Neural cell (in vitro differentiated cells): ENCODE results near the gene SNX10. TPM values are rescaled to one million over a fixed set of nuclear protein-coding genes. Genes with fewer than 3 reads are reported as not detected.

Source experiments
- H2AFZ ChIP-seq: fragments of 200-600, 300-800 bp; sonication (generic), shearing (Covaris generic); 2 replicates; pipeline ENCODE4 v1.6.0; 2014; ENCODE audit warnings: low read depth, mild to moderate bottlenecking, antibody characterized with exemption, low read length, moderate library complexity
- H3F3A ChIP-seq: fragments of 200-600 bp; shearing (Covaris generic); 2 replicates; pipeline ENCODE4 v1.6.1; 2016; ENCODE audit warnings: mild to moderate bottlenecking, moderate library complexity, mixed read lengths, antibody characterized with exemption, low read length; ENCODE audit not compliant: insufficient read depth, poor library complexity, severe bottlenecking
- H3K27ac ChIP-seq: fragments of 200-600, 300-800 bp; sonication (generic), shearing (Covaris generic); 2 replicates; pipeline ENCODE4 v1.5.1; 2014; ENCODE audit warnings: mild to moderate bottlenecking, low read length, moderate library complexity
- H3K27me3 ChIP-seq: fragments of 300-800, 200-600 bp; sonication (generic), shearing (Covaris generic); 2 replicates; pipeline ENCODE4 v1.6.0; 2014; ENCODE audit warnings: mild to moderate bottlenecking, low read depth, low read length, moderate library complexity; ENCODE audit not compliant: insufficient read depth
- H3K36me3 ChIP-seq: fragments of 300-800, 200-600 bp; sonication (generic), shearing (Covaris generic); 2 replicates; pipeline ENCODE4 v1.5.1; 2014; ENCODE audit warnings: mild to moderate bottlenecking, antibody characterized with exemption, low read length, moderate library complexity; ENCODE audit not compliant: insufficient read depth
- H3K4me2 ChIP-seq: fragments of 300-800, 200-600 bp; sonication (generic), shearing (Covaris generic); 2 replicates; pipeline ENCODE4 v1.6.0; 2014; ENCODE audit warnings: mild to moderate bottlenecking, low read length
- H3K4me3 ChIP-seq: fragments of 300-800, 200-600 bp; sonication (generic), shearing (Covaris generic); 2 replicates; pipeline ENCODE4 v1.5.1; 2014; ENCODE audit warnings: mild to moderate bottlenecking, low read length, moderate library complexity
- H3K79me2 ChIP-seq: fragments of 200-600 bp; shearing (Covaris generic); replicated peaks from 2 replicates; pipeline ENCODE4 v1.6.0; 2014; ENCODE audit warnings: mild to moderate bottlenecking, low read length, moderate library complexity; ENCODE audit not compliant: insufficient read depth
- H3K9ac ChIP-seq: fragments of 300-800, 200-600 bp; sonication (generic), shearing (Covaris generic); 2 replicates; pipeline ENCODE4 v1.6.1; 2016; ENCODE audit warnings: mild to moderate bottlenecking, low read length, mixed read lengths
- H3K9me2 ChIP-seq: fragments of 200-600 bp; shearing (Covaris generic); 2 replicates; pipeline ENCODE4 v1.6.1; 2016; ENCODE audit warnings: mild to moderate bottlenecking, low read length, mixed read lengths; ENCODE audit not compliant: insufficient read depth
- H3K9me3 ChIP-seq: fragments of 200-600, 300-800 bp; sonication (generic), shearing (Covaris generic); 2 replicates; pipeline ENCODE4 v1.6.1; 2016; ENCODE audit warnings: mild to moderate bottlenecking, mixed run types, low read length, moderate library complexity, mixed read lengths
- H4K20me1 ChIP-seq: fragments of 200-600 bp; shearing (Covaris generic); 2 replicates; pipeline ENCODE4 v1.6.1; 2016; ENCODE audit warnings: mild to moderate bottlenecking, mixed run types; ENCODE audit not compliant: insufficient read depth
- EP300 ChIP-seq: fragments of 450-650 bp; conservative IDR thresholded peaks from 2 replicates; pipeline ENCODE4 v1.6.1; 2014; ENCODE audit warnings: antibody characterized with exemption, mild to moderate bottlenecking, moderate library complexity; ENCODE audit not compliant: poor library complexity, severe bottlenecking
- EZH2 ChIP-seq: fragments of 200-600, 300-800 bp; shearing (Covaris generic), sonication (generic); IDR thresholded peaks from 2 replicates; pipeline ENCODE4 v1.6.1; 2014; ENCODE audit warnings: antibody characterized with exemption, low read length, borderline replicate concordance, mild to moderate bottlenecking; ENCODE audit not compliant: insufficient read depth, poor library complexity, severe bottlenecking
- MXI1 ChIP-seq: fragments of 450-650 bp; conservative IDR thresholded peaks from 2 replicates; pipeline ENCODE4 v1.6.1; 2014; ENCODE audit warnings: antibody characterized with exemption, mild to moderate bottlenecking; ENCODE audit not compliant: poor library complexity, severe bottlenecking
- POLR2AphosphoS5 ChIP-seq: IDR thresholded peaks from 2 replicates; pipeline ENCODE4 v1.6.1; 2012
- RAD21 ChIP-seq: fragments of 450-650 bp; conservative IDR thresholded peaks from 2 replicates; pipeline ENCODE4 v1.6.1; 2014; ENCODE audit warnings: antibody characterized with exemption, mild to moderate bottlenecking, moderate library complexity
- SMC3 ChIP-seq: fragments of 450-650 bp; conservative IDR thresholded peaks from 2 replicates; pipeline ENCODE4 v1.6.1; 2014; ENCODE audit warnings: antibody characterized with exemption, mild to moderate bottlenecking, moderate library complexity; ENCODE audit not compliant: poor library complexity
- TAF1 ChIP-seq: IDR thresholded peaks from 2 replicates; pipeline ENCODE4 v1.6.1; 2012; ENCODE audit warnings: low read depth
- polyA plus RNA-seq: library from polyadenylated mRNA; depleted of rRNA; stranded (reverse); fragments of >200 nt; gene quantifications from 2 replicates; pipeline ENCODE4 v1.2.3, GENCODE V29; 2014
- TF ChIP-seq, protein P1 (sequence below): IDR thresholded peaks from 2 replicates; pipeline ENCODE4 v1.6.1; 2012; ENCODE audit warnings: borderline replicate concordance
- TF ChIP-seq, protein P2 (sequence below): fragments of 450-650 bp; IDR thresholded peaks from 2 replicates; pipeline ENCODE4 v1.5.1; 2014; ENCODE audit warnings: antibody characterized with exemption, mild to moderate bottlenecking, moderate library complexity; ENCODE audit not compliant: poor library complexity, severe bottlenecking

Gene SNX10
- polyA plus RNA-seq, 1 donor from 2014 or later, result 25.6 TPM

DNA sequence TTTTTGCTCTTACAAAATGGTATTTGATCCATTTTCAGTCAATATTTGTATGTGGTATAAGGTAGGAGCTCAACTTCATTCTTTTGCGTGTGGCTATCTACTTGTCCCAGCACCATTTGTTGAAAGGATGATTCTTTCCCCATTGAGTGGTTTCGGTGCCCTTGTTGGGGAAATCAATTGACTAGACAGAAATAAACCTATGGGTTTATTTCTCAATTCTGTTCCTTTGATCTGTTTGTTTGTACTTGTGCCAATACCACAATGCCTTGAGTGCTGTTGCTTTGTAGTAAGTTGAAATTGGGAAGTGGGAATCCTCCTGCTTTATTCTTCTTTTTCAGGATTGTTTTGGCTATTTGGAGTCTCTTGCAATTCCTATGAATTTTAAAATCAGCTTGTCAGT is 41.0 kb downstream of the SNX10 start:
- H3K9me2 ChIP-seq, result no peaks in the 10 kb centered on the region
- no peaks in the 10 kb centered on the region for H4K20me1 ChIP-seq
- H3K79me2 ChIP-seq, result no peaks in the 10 kb centered on the region
- no peak overlapping the region for H3K9ac ChIP-seq
- H2AFZ ChIP-seq, result no peak overlapping the region
- H3F3A ChIP-seq, result no peaks in the 10 kb centered on the region
- no peak overlapping the region for H3K27ac ChIP-seq
- H3K36me3 ChIP-seq, result no peaks in the 10 kb centered on the region
- H3K9me3 ChIP-seq, result no peaks in the 10 kb centered on the region
- H3K4me3 ChIP-seq, result no peak overlapping the region
- TF ChIP-seq EP300, result no peak
- no peak for TF ChIP-seq RAD21
- TF ChIP-seq SMC3, result no peak
- TF ChIP-seq, protein P1, sequence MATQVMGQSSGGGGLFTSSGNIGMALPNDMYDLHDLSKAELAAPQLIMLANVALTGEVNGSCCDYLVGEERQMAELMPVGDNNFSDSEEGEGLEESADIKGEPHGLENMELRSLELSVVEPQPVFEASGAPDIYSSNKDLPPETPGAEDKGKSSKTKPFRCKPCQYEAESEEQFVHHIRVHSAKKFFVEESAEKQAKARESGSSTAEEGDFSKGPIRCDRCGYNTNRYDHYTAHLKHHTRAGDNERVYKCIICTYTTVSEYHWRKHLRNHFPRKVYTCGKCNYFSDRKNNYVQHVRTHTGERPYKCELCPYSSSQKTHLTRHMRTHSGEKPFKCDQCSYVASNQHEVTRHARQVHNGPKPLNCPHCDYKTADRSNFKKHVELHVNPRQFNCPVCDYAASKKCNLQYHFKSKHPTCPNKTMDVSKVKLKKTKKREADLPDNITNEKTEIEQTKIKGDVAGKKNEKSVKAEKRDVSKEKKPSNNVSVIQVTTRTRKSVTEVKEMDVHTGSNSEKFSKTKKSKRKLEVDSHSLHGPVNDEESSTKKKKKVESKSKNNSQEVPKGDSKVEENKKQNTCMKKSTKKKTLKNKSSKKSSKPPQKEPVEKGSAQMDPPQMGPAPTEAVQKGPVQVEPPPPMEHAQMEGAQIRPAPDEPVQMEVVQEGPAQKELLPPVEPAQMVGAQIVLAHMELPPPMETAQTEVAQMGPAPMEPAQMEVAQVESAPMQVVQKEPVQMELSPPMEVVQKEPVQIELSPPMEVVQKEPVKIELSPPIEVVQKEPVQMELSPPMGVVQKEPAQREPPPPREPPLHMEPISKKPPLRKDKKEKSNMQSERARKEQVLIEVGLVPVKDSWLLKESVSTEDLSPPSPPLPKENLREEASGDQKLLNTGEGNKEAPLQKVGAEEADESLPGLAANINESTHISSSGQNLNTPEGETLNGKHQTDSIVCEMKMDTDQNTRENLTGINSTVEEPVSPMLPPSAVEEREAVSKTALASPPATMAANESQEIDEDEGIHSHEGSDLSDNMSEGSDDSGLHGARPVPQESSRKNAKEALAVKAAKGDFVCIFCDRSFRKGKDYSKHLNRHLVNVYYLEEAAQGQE, result no peak
- TF ChIP-seq EZH2, result no peak
- TF ChIP-seq, protein P2, sequence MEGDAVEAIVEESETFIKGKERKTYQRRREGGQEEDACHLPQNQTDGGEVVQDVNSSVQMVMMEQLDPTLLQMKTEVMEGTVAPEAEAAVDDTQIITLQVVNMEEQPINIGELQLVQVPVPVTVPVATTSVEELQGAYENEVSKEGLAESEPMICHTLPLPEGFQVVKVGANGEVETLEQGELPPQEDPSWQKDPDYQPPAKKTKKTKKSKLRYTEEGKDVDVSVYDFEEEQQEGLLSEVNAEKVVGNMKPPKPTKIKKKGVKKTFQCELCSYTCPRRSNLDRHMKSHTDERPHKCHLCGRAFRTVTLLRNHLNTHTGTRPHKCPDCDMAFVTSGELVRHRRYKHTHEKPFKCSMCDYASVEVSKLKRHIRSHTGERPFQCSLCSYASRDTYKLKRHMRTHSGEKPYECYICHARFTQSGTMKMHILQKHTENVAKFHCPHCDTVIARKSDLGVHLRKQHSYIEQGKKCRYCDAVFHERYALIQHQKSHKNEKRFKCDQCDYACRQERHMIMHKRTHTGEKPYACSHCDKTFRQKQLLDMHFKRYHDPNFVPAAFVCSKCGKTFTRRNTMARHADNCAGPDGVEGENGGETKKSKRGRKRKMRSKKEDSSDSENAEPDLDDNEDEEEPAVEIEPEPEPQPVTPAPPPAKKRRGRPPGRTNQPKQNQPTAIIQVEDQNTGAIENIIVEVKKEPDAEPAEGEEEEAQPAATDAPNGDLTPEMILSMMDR, result no peak
- TF ChIP-seq TAF1, result no peak
- TF ChIP-seq MXI1, result no peak
- no peak for TF ChIP-seq POLR2AphosphoS5
- H3K27me3 ChIP-seq, result no peaks in the 10 kb centered on the region
- no peak overlapping the region for H3K4me2 ChIP-seq

DNA sequence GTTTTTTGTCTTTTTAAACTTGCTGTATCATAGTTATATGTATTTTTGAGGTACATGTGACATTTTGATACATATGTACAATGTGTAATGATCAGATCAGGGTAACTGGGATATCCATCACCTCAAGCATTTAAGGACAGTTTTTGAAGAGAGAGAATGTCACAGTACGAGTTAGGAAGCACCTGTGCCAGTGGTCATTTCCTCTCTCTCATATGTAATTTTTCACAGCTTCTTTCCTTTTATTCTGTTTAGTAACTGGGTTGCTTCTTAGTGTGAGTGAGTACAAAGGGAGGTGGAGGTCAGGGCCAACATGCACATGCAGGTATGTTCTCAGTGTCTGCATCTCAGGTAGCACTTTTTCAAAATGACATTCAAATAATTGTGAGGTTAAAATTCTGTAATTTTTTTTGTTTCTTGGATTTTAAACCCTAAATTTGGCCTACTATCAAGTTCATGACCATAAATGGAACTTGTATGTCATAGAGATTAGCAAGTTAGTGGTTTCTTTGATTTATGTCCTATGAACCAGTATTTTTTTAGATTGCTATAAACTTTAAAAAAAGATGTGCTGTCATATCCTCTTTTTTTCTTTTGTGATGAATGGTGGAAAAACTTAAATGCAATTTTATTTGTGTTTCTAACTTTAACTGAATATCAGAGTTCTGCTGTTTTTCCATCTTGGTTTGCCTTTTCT is 42.7 kb downstream of the SNX10 start:
- no peaks in the 10 kb centered on the region for H3K27me3 ChIP-seq
- H3K27ac ChIP-seq, result no peak overlapping the region
- TF ChIP-seq POLR2AphosphoS5, result no peak
- TF ChIP-seq, protein P1, result no peak
- no peak for TF ChIP-seq MXI1
- no peak for TF ChIP-seq EP300
- no peak for TF ChIP-seq TAF1
- no peak for TF ChIP-seq EZH2
- TF ChIP-seq, protein P2, result no peak
- TF ChIP-seq RAD21, result no peak
- TF ChIP-seq SMC3, result no peak
- H2AFZ ChIP-seq, result no peak overlapping the region
- no peaks in the 10 kb centered on the region for H3F3A ChIP-seq
- no peaks in the 10 kb centered on the region for H4K20me1 ChIP-seq
- no peaks in the 10 kb centered on the region for H3K9me2 ChIP-seq
- H3K36me3 ChIP-seq, result no peaks in the 10 kb centered on the region
- H3K9ac ChIP-seq, result no peak overlapping the region
- no peaks in the 10 kb centered on the region for H3K79me2 ChIP-seq
- H3K4me3 ChIP-seq, result no peak overlapping the region
- H3K4me2 ChIP-seq, result no peak overlapping the region
- H3K9me3 ChIP-seq, result no peaks in the 10 kb centered on the region
